Body of pancreas (tissue), 4 donors: ENCODE data around the gene ATF6. TPM values are rescaled to one million over a fixed set of nuclear protein-coding genes. Genes with fewer than 3 reads are reported as not detected.

ENCODE experiments used
- ATAC-seq: fragments of 150-250 bp; one replicate; pipeline ENCODE4 v1.9.1; 2016
- DNase-seq, 4 donors: peaks; one replicate each; pipeline ENCODE4 v3.0.0-alpha.2; 2019
- H3K27ac ChIP-seq, 4 donors: fragments of 200-600 bp; sonication (generic); 1 replicate in 3 of 4; 2 replicates in 1 of 4; pipeline versions ENCODE4 v1.5.1 to v1.6.1; 2016 to 2019; ENCODE audit warnings: mild to moderate bottlenecking in 1 of 4, mixed read lengths in 1 of 4, moderate library complexity in 1 of 4
- H3K27me3 ChIP-seq, 2 donors: fragments of 200-600 bp; sonication (generic); one replicate each; pipeline ENCODE4 v1.6.0; 2016; ENCODE audit warnings: mild to moderate bottlenecking in 1 of 2
- H3K36me3 ChIP-seq, 2 donors: fragments of 200-600 bp; sonication (generic); replicated peaks in 1 of 2; 2 replicates each; pipeline ENCODE4 v1.5.1; 2016; ENCODE audit warnings: low read depth in 2 of 2; ENCODE audit not compliant: insufficient read depth in 1 of 2
- H3K4me1 ChIP-seq: fragments of 200-600 bp; sonication (generic); one replicate; pipeline ENCODE4 v1.6.0; 2016
- H3K4me3 ChIP-seq, 2 donors: fragments of 200-600 bp; sonication (generic); 1 replicate in 1 of 2; 2 replicates in 1 of 2; pipeline ENCODE4 v1.5.1; 2016 to 2019
- H3K9me3 ChIP-seq, 3 donors: fragments of 200-600 bp; sonication (generic); 1 replicate in 2 of 3; 2 replicates in 1 of 3; pipeline ENCODE4 v1.5.1; 2016
- POLR2A ChIP-seq, 3 donors: fragments of 450-650 bp; IDR thresholded peaks; one replicate each; pipeline ENCODE4 v1.6.1; 2016; ENCODE audit warnings: antibody characterized with exemption in 3 of 3, mild to moderate bottlenecking in 2 of 3
- WGBS, 2 donors: methylation state at CpG; one replicate each; pipeline ENCODE4 v1.1.5; 2017; 5-methylcytosine and 5-hydroxymethylcytosine counted together
- intact Hi-C: fragments of 100-400 bp; cut with DNase I; formaldehyde crosslinking; loops from one replicate; pipeline ENCODE4 v1.15.1; 2023
- total RNA-seq, 2 donors: library from RNA; depleted of rRNA; stranded (reverse); fragments of >200 nt; gene quantifications; one replicate each; pipeline ENCODE4 v1.1.0, GENCODE V29; 2016
- TF ChIP-seq, protein P1 (sequence below), 7 experiments: fragments of 450-650 bp in 4 of 7; fragments of 200-600 bp in 3 of 7; sonication (generic) in 3 of 7; IDR thresholded peaks; one replicate each; pipeline ENCODE4 v1.5.1; 2016 to 2019; ENCODE audit warnings: antibody characterized with exemption in 7 of 7

The ATF6 gene
- total RNA-seq, 2 donors from 2014 or later = 12.5 to 16.3 TPM

- intact Hi-C loops = no loop called here
- peak overlapping the region; percentile 55 to 68 for H3K4me3 ChIP-seq
- no peaks in the 10 kb centered on the region for H3K36me3 ChIP-seq
- TF ChIP-seq POLR2A (IDR thresholded peaks at IDR 0.05) = no peak
- TF ChIP-seq, protein P1, sequence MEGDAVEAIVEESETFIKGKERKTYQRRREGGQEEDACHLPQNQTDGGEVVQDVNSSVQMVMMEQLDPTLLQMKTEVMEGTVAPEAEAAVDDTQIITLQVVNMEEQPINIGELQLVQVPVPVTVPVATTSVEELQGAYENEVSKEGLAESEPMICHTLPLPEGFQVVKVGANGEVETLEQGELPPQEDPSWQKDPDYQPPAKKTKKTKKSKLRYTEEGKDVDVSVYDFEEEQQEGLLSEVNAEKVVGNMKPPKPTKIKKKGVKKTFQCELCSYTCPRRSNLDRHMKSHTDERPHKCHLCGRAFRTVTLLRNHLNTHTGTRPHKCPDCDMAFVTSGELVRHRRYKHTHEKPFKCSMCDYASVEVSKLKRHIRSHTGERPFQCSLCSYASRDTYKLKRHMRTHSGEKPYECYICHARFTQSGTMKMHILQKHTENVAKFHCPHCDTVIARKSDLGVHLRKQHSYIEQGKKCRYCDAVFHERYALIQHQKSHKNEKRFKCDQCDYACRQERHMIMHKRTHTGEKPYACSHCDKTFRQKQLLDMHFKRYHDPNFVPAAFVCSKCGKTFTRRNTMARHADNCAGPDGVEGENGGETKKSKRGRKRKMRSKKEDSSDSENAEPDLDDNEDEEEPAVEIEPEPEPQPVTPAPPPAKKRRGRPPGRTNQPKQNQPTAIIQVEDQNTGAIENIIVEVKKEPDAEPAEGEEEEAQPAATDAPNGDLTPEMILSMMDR (IDR thresholded peaks at IDR 0.05) = peak in 3 of 7 experiments; percentile 22 to 41 (median 34)
- H3K4me1 ChIP-seq = peaks cover 16% of the 10 kb centered on the region
- 0 to 1% methylated on average over 24 to 34 of the region's 34 CpGs for WGBS, 2 donors
- peak overlapping the region; percentile 73 to 82 (median 80) for H3K27ac ChIP-seq
- H3K9me3 ChIP-seq = no peaks in the 10 kb centered on the region
- no peaks in the 10 kb centered on the region for H3K27me3 ChIP-seq
- peak; percentile 33 to 60 (median 46) for DNase-seq
- peak; percentile 23 for ATAC-seq
These were observed 40.1 kb upstream of the ATF6 start for GRCh38 chr1:161725908-161726472.

DNA sequence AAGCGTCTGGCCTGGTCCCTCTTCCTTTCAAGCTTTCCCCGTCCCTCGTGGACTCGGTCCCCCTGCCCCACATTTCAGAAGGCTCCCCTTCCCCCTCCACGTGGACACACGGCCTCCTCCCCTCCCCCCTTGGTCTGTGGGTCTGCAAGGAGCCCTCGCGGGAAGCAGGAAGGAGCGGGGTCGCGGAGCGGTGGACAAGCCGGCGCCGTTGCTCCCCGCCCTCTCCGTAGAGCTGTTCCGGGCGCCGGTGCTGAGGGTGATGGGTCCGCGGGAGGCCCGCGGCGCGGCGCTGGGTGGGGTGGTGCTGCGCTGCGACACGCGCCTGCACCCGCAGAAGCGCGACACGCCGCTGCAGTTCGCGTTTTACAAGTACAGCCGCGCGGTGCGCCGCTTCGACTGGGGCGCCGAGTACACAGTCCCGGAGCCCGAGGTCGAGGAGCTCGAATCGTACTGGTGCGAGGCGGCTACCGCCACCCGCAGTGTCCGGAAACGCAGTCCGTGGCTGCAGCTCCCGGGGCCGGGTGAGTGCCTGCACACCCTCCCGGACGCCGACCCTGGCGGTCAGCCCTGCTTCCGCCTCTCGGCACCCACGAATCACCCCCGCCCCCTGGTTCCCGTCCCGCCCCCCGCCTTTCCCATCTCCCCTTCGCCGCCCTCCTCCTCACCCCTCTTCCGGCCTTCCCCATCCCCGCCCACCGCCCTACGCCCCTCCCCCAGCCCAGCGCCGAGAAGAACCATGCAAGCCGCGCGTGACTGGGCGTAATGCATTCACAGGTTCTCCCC is 39.5 kb upstream of the ATF6 start:
- TF ChIP-seq POLR2A (IDR thresholded peaks at IDR 0.05) = peak; percentile 68 to 89 (median 85)
- TF ChIP-seq, protein P1 (IDR thresholded peaks at IDR 0.05) = peak in 4 of 7 experiments; percentile 23 to 35 (median 28)

GRCh38 chr1:161727256-161727924 is 38.7 kb upstream of the ATF6 start:
- Histone ChIP-seq H3K36me3 (no peaks in the 10 kb centered on the region), H3K4me1 (peaks cover 16% of the 10 kb centered on the region), H3K27ac (peak overlapping the region; percentile 73 to 82 (median 80)), H3K27me3 (no peaks in the 10 kb centered on the region), H3K9me3 (no peaks in the 10 kb centered on the region), H3K4me3 (peak overlapping the region; percentile 11 to 55)
- DNase-seq = no peak
- no peak for ATAC-seq
- WGBS, 2 donors = 2 to 11% methylated on average over 10 to 38 of the region's 38 CpGs
- intact Hi-C loops = no loop called here
- TF ChIP-seq, protein P1 (IDR thresholded peaks at IDR 0.05) = no peak
- peak in 2 of 3 donors; percentile 57 to 64 for TF ChIP-seq POLR2A (IDR thresholded peaks at IDR 0.05)

More for the DNA sequence above, 39.5 kb upstream of the ATF6 start:
- Histone ChIP-seq H3K27ac (peak overlapping the region; percentile 73 to 82 (median 80)), H3K27me3 (no peaks in the 10 kb centered on the region), H3K9me3 (no peaks in the 10 kb centered on the region), H3K4me3 (peak overlapping the region; percentile 55 to 68), H3K4me1 (peaks cover 16% of the 10 kb centered on the region), H3K36me3 (no peaks in the 10 kb centered on the region)
- ATAC-seq (peak; percentile 90), DNase-seq (peak; percentile 86 to 93 (median 91))
- intact Hi-C loops = no loop called here
- WGBS, 2 donors = 0 to 1% methylated on average over 19 to 77 of the region's 83 CpGs

- Histone ChIP-seq H3K27ac (no peak overlapping the region), H3K4me1 (peaks cover 16% of the 10 kb centered on the region), H3K36me3 (no peaks in the 10 kb centered on the region), H3K4me3 (no peak overlapping the region), H3K9me3 (no peaks in the 10 kb centered on the region), H3K27me3 (no peaks in the 10 kb centered on the region)
- ATAC-seq (no peak), DNase-seq (no peak)
- WGBS, 2 donors = 90 to 93% methylated on average over 7 of the region's 7 CpGs
- intact Hi-C loops = no loop called here
- no peak for TF ChIP-seq POLR2A (IDR thresholded peaks at IDR 0.05)
- TF ChIP-seq, protein P1 (IDR thresholded peaks at IDR 0.05) = no peak
These were observed 37.5 kb upstream of the ATF6 start for GRCh38 chr1:161728376-161729226.
